Tibial nerve (tissue), 4 donors: Measurements from ENCODE around the gene ATP7B.

Experiments
- EP300 ChIP-seq, 2 donors: sonication (generic); formaldehyde crosslinking; IDR thresholded peaks; one replicate each; pipeline ENCODE4 v1.6.1; 2017; ENCODE audit warnings: antibody characterized with exemption in 2 of 2, mild to moderate bottlenecking in 1 of 2
- POLR2A ChIP-seq, 2 donors: fragments of 450-650 bp; IDR thresholded peaks; one replicate each; pipeline ENCODE4 v1.6.1; 2017; ENCODE audit warnings: antibody characterized with exemption in 2 of 2, mild to moderate bottlenecking in 2 of 2, moderate library complexity in 2 of 2
- TF ChIP-seq, protein P1 (sequence below), 5 experiments: fragments of 200-600 bp in 3 of 5; fragments of 450-650 bp in 2 of 5; sonication (generic) in 3 of 5; IDR thresholded peaks; one replicate each; pipeline ENCODE4 v1.5.1; 2016 to 2019; ENCODE audit warnings: antibody characterized with exemption in 5 of 5, mild to moderate bottlenecking in 3 of 5, moderate library complexity in 2 of 5

DNA sequence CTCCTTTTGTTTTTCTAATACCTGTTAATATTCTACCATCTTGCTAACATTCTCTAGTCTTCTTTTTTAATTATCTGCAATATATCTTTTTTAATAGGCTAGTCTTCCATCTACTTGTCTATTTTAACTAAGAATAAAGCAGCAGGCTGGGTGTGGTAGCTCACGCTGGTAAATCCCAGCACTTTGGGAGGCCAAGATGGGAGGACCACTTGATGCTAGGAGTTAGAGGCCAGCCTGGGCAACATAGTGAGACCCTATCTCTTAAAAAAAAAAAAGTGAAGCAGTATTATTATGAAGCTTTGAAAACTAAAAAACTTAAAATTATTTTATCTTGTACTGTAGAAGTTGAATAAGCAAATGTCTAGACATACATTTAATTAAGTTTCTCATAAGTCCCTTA lies 16.6 kb upstream of the ATP7B start:
- TF ChIP-seq, protein P1, sequence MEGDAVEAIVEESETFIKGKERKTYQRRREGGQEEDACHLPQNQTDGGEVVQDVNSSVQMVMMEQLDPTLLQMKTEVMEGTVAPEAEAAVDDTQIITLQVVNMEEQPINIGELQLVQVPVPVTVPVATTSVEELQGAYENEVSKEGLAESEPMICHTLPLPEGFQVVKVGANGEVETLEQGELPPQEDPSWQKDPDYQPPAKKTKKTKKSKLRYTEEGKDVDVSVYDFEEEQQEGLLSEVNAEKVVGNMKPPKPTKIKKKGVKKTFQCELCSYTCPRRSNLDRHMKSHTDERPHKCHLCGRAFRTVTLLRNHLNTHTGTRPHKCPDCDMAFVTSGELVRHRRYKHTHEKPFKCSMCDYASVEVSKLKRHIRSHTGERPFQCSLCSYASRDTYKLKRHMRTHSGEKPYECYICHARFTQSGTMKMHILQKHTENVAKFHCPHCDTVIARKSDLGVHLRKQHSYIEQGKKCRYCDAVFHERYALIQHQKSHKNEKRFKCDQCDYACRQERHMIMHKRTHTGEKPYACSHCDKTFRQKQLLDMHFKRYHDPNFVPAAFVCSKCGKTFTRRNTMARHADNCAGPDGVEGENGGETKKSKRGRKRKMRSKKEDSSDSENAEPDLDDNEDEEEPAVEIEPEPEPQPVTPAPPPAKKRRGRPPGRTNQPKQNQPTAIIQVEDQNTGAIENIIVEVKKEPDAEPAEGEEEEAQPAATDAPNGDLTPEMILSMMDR (IDR thresholded peaks at IDR 0.05) = no peak
- TF ChIP-seq EP300 (IDR thresholded peaks at IDR 0.05) (no peak), POLR2A (IDR thresholded peaks at IDR 0.05) (no peak)
